HG02763 (cell line): ENCODE data around the gene ADGRV1.

Source experiments
- ATAC-seq: cut with Tn5 transposase; IDR thresholded peaks from one replicate; pipeline ENCODE4 v1.9.1; 2021; ENCODE audit warnings: mild to moderate bottlenecking, moderate library complexity; ENCODE audit not compliant: unreplicated experiment

ADGRV1 gene

GRCh38 chr5:91177639-91178038 is 619.0 kb downstream of the ADGRV1 start:
- no peak for ATAC-seq

- no peak for ATAC-seq
Observed at GRCh38 chr5:91178461-91178860, 619.9 kb downstream of the ADGRV1 start.

GRCh38 chr5:91179018-91179417 is 620.4 kb downstream of the ADGRV1 start:
- no peak for ATAC-seq

- ATAC-seq, result no peak
Observed at GRCh38 chr5:91180506-91180905, 621.9 kb downstream of the ADGRV1 start.

GRCh38 chr5:91182763-91183162 is 624.2 kb downstream of the ADGRV1 start:
- ATAC-seq, result no peak

GRCh38 chr5:91183743-91184142 is 625.1 kb downstream of the ADGRV1 start:
- no peak for ATAC-seq

GRCh38 chr5:91186101-91186500 is 627.5 kb downstream of the ADGRV1 start:
- no peak for ATAC-seq

- ATAC-seq, result no peak
Observed at GRCh38 chr5:91187032-91187431, 628.4 kb downstream of the ADGRV1 start.

- ATAC-seq, result no peak
Observed at GRCh38 chr5:91188755-91189154, 630.2 kb downstream of the ADGRV1 start.

GRCh38 chr5:91189480-91190313 is 631.1 kb downstream of the ADGRV1 start:
- no peak for ATAC-seq

GRCh38 chr5:91190314-91190690 is 631.7 kb downstream of the ADGRV1 start:
- no peak for ATAC-seq

- no peak for ATAC-seq
Observed at GRCh38 chr5:91194824-91195381, 636.3 kb downstream of the ADGRV1 start.

- no peak for ATAC-seq
Observed at GRCh38 chr5:91200692-91201091, 642.1 kb downstream of the ADGRV1 start.

GRCh38 chr5:91206103-91206502 is 647.5 kb downstream of the ADGRV1 start:
- ATAC-seq, result no peak

- ATAC-seq, result no peak
Observed at GRCh38 chr5:91206734-91207133, 648.1 kb downstream of the ADGRV1 start.

- no peak for ATAC-seq
Observed at GRCh38 chr5:91207248-91207647, 648.7 kb downstream of the ADGRV1 start.

GRCh38 chr5:91211997-91212713 is 653.6 kb downstream of the ADGRV1 start:
- ATAC-seq, result no peak

- no peak for ATAC-seq
Observed at GRCh38 chr5:91212714-91213092, 654.1 kb downstream of the ADGRV1 start.
